MCF 10A (cell line): ENCODE measurements around the gene FAM53A. TPM values are rescaled to one million over a fixed set of nuclear protein-coding genes. Genes with fewer than 3 reads are reported as not detected.

Experiments
- BruUV-seq: library from RNA; stranded (reverse); fragments of 400-500 nt; replicated peaks from 2 replicates; lab custom pipeline; 2021; lab: Mats Ljungman, UMichigan
- CTCF ChIA-PET: fragments of 300-600 bp; sonication (Branson Sonifier 250); formaldehyde crosslinking; extraction: SDS; loops from one replicate; lab custom pipeline; 2021; ENCODE audit warnings: antibody characterized with exemption, inconsistent platforms; lab: Yijun Ruan, JAX
- POLR2A ChIA-PET: fragments of 300-600, 350-650 bp; sonication (Branson Sonifier 250); formaldehyde crosslinking; extraction: SDS; loops from one replicate; lab custom pipeline; 2020; ENCODE audit warnings: antibody characterized with exemption, inconsistent platforms; lab: Yijun Ruan, JAX
- DNase-seq: peaks from one replicate; pipeline ENCODE4 v3.0.0-alpha.2; 2018; ENCODE audit not compliant: unreplicated experiment
- H3K27ac Mint-ChIP-seq: one replicate; pipeline ENCODE4 v1.8.0; 2022; ENCODE audit warnings: mild to moderate bottlenecking, low read depth, mixed read lengths; ENCODE audit not compliant: unreplicated experiment
- H3K27me3 Mint-ChIP-seq: one replicate; pipeline ENCODE4 v1.8.0; 2022; ENCODE audit warnings: mixed read lengths; ENCODE audit not compliant: insufficient read depth, unreplicated experiment
- H3K36me3 Mint-ChIP-seq: one replicate; pipeline ENCODE4 v1.8.0; 2022; ENCODE audit warnings: mild to moderate bottlenecking, moderate library complexity, mixed read lengths; ENCODE audit not compliant: insufficient read depth, unreplicated experiment
- H3K4me1 Mint-ChIP-seq: one replicate; pipeline ENCODE4 v1.8.0; 2022; ENCODE audit warnings: mixed read lengths; ENCODE audit not compliant: insufficient read depth, unreplicated experiment
- H3K4me3 Mint-ChIP-seq: one replicate; pipeline ENCODE4 v1.8.0; 2022; ENCODE audit warnings: mild to moderate bottlenecking, moderate library complexity, mixed read lengths; ENCODE audit not compliant: unreplicated experiment
- H3K9me3 Mint-ChIP-seq: one replicate; pipeline ENCODE4 v1.8.0; 2022; ENCODE audit warnings: mixed read lengths; ENCODE audit not compliant: unreplicated experiment
- CTCF ChIP-seq: fragments of 200-600 bp; IDR thresholded peaks from one replicate; pipeline ENCODE4 v1.8.0; 2022; ENCODE audit warnings: antibody characterized with exemption, mild to moderate bottlenecking; ENCODE audit not compliant: unreplicated experiment
- intact Hi-C: fragments of 100-400 bp; cut with micrococcal nuclease; formaldehyde crosslinking; loops from 2 replicates; pipeline ENCODE4 v1.14.1; 2022
- total RNA-seq: library from RNA; stranded (reverse); gene quantifications from 2 replicates; pipeline ENCODE4 v1.2.3, GENCODE V29; 2022

The FAM53A gene
- total RNA-seq, 1 experiment from 2014 or later = 6.6 TPM

- ChIA-PET CTCF (no interaction called here), POLR2A (no interaction called here)
- TF ChIP-seq CTCF = no peak
- DNase-seq = no peak
- H3K9me3 Mint-ChIP-seq = no peaks in the 10 kb centered on the region
- no TSS peak for BruUV-seq
- H3K4me1 Mint-ChIP-seq = peaks cover 19% of the 10 kb centered on the region
- no peaks in the 10 kb centered on the region for H3K36me3 Mint-ChIP-seq
- intact Hi-C loops = no loop called here
- H3K27me3 Mint-ChIP-seq = no peaks in the 10 kb centered on the region
- H3K27ac Mint-ChIP-seq = no peak overlapping the region
- H3K4me3 Mint-ChIP-seq = no peak overlapping the region
These were observed 83.1 kb downstream of the FAM53A start for GRCh38 chr4:1600811-1601532.

- intact Hi-C loops = no loop called here
- no peak for TF ChIP-seq CTCF
- Mint-ChIP-seq H3K36me3 (no peaks in the 10 kb centered on the region), H3K27ac (no peak overlapping the region), H3K27me3 (no peaks in the 10 kb centered on the region), H3K4me1 (peaks cover 19% of the 10 kb centered on the region), H3K9me3 (no peaks in the 10 kb centered on the region), H3K4me3 (no peak overlapping the region)
- CTCF ChIA-PET = no interaction called here
- POLR2A ChIA-PET = no interaction called here
- no TSS peak for BruUV-seq
- DNase-seq = no peak
These were observed 83.8 kb downstream of the FAM53A start for GRCh38 chr4:1600211-1600780.

GRCh38 chr4:1599491-1600210 lies 84.5 kb downstream of the FAM53A start:
- H3K27ac Mint-ChIP-seq = no peak overlapping the region
- no peaks in the 10 kb centered on the region for H3K9me3 Mint-ChIP-seq
- H3K27me3 Mint-ChIP-seq = no peaks in the 10 kb centered on the region
- TF ChIP-seq CTCF = no peak
- CTCF ChIA-PET = no interaction called here
- peaks cover 14% of the 10 kb centered on the region for H3K4me1 Mint-ChIP-seq
- BruUV-seq = no TSS peak
- POLR2A ChIA-PET = no interaction called here
- H3K4me3 Mint-ChIP-seq = no peak overlapping the region
- no peak for DNase-seq
- no peaks in the 10 kb centered on the region for H3K36me3 Mint-ChIP-seq
- intact Hi-C loops = no loop called here

- H3K4me1 Mint-ChIP-seq = peaks cover 11% of the 10 kb centered on the region
- ChIA-PET CTCF (no interaction called here), POLR2A (no interaction called here)
- no peaks in the 10 kb centered on the region for H3K9me3 Mint-ChIP-seq
- no peak overlapping the region for H3K4me3 Mint-ChIP-seq
- H3K27me3 Mint-ChIP-seq = peaks cover 4% of the 10 kb centered on the region
- DNase-seq = no peak
- TF ChIP-seq CTCF = no peak
- intact Hi-C loops = no loop called here
- H3K36me3 Mint-ChIP-seq = no peaks in the 10 kb centered on the region
- no peak overlapping the region for H3K27ac Mint-ChIP-seq
- no TSS peak for BruUV-seq
These were observed 85.1 kb downstream of the FAM53A start for GRCh38 chr4:1599026-1599481.
